ENCODE results near the gene RFT1. TPM values are rescaled to one million over a fixed set of nuclear protein-coding genes. Genes with fewer than 3 reads are reported as not detected.

The RFT1 gene
- total RNA-seq, 5 donors from 2014 or later (not counting 1 experiment from before 2014, with no cell fraction given), result 14.4 to 27.8 (median 26.6) TPM

GRCh38 chr3:53081318-53081717 is 48.9 kb downstream of the RFT1 start:
- H3K27me3 Mint-ChIP-seq, result no peaks in the 10 kb centered on the region
- peaks cover 10% of the 10 kb centered on the region for H3K36me3 Mint-ChIP-seq
- no peak overlapping the region for H3K27ac ChIP-seq (ENCODE audit: low read length)
- H3K27ac Mint-ChIP-seq, result no peak overlapping the region
- H3K9me3 ChIP-seq, result no peaks in the 10 kb centered on the region
- no peak for DNase-seq
- H3K4me1 ChIP-seq (ENCODE audit: control insufficient read depth in 1 of 2, extremely low read depth in 1 of 2, insufficient read depth in 2 of 2, low read length in 2 of 2), result no peaks in the 10 kb centered on the region
- H3K9me3 Mint-ChIP-seq, result no peaks in the 10 kb centered on the region
- H3K4me3 ChIP-seq (ENCODE audit: control insufficient read depth in 1 of 2, extremely low read depth in 1 of 2, low read length in 1 of 2), result no peak overlapping the region
- 83% methylated on average over 1 of the region's 5 CpGs for WGBS (ENCODE audit: insufficient coverage)
- no peaks in the 10 kb centered on the region for H3K27me3 ChIP-seq (replicated peaks in 1 of 2; ENCODE audit: control insufficient read depth in 2 of 2, extremely low read depth in 1 of 2, insufficient read depth in 2 of 2, low read length in 1 of 2)
- peaks cover 0 to 6% of the 10 kb centered on the region in 2 donors for H3K36me3 ChIP-seq (ENCODE audit: control insufficient read depth in 2 of 2, extremely low read depth in 1 of 2, insufficient read depth in 1 of 2, low read length in 1 of 2)
- no peaks in the 10 kb centered on the region for H3K4me1 Mint-ChIP-seq
- POLR2A ChIA-PET, result no interaction called here
- H3K4me3 Mint-ChIP-seq, result no peak overlapping the region
- CTCF ChIA-PET, result no interaction called here
- ATAC-seq (replicated peaks in 1 of 4), result no peak

- Mint-ChIP-seq H3K36me3 (peaks cover 11% of the 10 kb centered on the region), H3K27ac (no peak overlapping the region), H3K9me3 (no peaks in the 10 kb centered on the region), H3K4me1 (no peaks in the 10 kb centered on the region), H3K27me3 (no peaks in the 10 kb centered on the region), H3K4me3 (no peak overlapping the region)
- POLR2A ChIA-PET, result no interaction called here
- CTCF ChIA-PET, result no interaction called here
- DNase-seq (no peak), ATAC-seq (replicated peaks in 1 of 4) (no peak)
- Histone ChIP-seq H3K27me3 (replicated peaks in 1 of 2; ENCODE audit: control insufficient read depth in 2 of 2, extremely low read depth in 1 of 2, insufficient read depth in 2 of 2, low read length in 1 of 2) (no peaks in the 10 kb centered on the region), H3K27ac (ENCODE audit: low read length) (no peak overlapping the region), H3K4me1 (ENCODE audit: control insufficient read depth in 1 of 2, extremely low read depth in 1 of 2, insufficient read depth in 2 of 2, low read length in 2 of 2) (no peaks in the 10 kb centered on the region), H3K9me3 (no peaks in the 10 kb centered on the region), H3K4me3 (ENCODE audit: control insufficient read depth in 1 of 2, extremely low read depth in 1 of 2, low read length in 1 of 2) (no peak overlapping the region), H3K36me3 (ENCODE audit: control insufficient read depth in 2 of 2, extremely low read depth in 1 of 2, insufficient read depth in 1 of 2, low read length in 1 of 2) (peaks cover 0 to 6% of the 10 kb centered on the region in 2 donors)
- WGBS (ENCODE audit: insufficient coverage), result 83% methylated on average over 4 of the region's 7 CpGs
Measured at GRCh38 chr3:53080612-53081205, 49.5 kb downstream of the RFT1 start.

- ATAC-seq (replicated peaks in 1 of 4) (no peak), DNase-seq (no peak)
- Histone ChIP-seq H3K9me3 (no peaks in the 10 kb centered on the region), H3K27ac (ENCODE audit: low read length) (no peak overlapping the region), H3K4me3 (ENCODE audit: control insufficient read depth in 1 of 2, extremely low read depth in 1 of 2, low read length in 1 of 2) (no peak overlapping the region), H3K4me1 (ENCODE audit: control insufficient read depth in 1 of 2, extremely low read depth in 1 of 2, insufficient read depth in 2 of 2, low read length in 2 of 2) (no peaks in the 10 kb centered on the region), H3K36me3 (ENCODE audit: control insufficient read depth in 2 of 2, extremely low read depth in 1 of 2, insufficient read depth in 1 of 2, low read length in 1 of 2) (peaks cover 0 to 6% of the 10 kb centered on the region in 2 donors), H3K27me3 (replicated peaks in 1 of 2; ENCODE audit: control insufficient read depth in 2 of 2, extremely low read depth in 1 of 2, insufficient read depth in 2 of 2, low read length in 1 of 2) (no peaks in the 10 kb centered on the region)
- 100% methylated on average over 8 of the region's 12 CpGs for WGBS (ENCODE audit: insufficient coverage)
- H3K9me3 Mint-ChIP-seq, result no peaks in the 10 kb centered on the region
- ChIA-PET POLR2A (no interaction called here), CTCF (no interaction called here)
- H3K4me3 Mint-ChIP-seq, result no peak overlapping the region
- no peaks in the 10 kb centered on the region for H3K27me3 Mint-ChIP-seq
- H3K36me3 Mint-ChIP-seq, result peaks cover 8% of the 10 kb centered on the region
- H3K27ac Mint-ChIP-seq, result no peak overlapping the region
- H3K4me1 Mint-ChIP-seq, result no peaks in the 10 kb centered on the region
Measured at GRCh38 chr3:53079791-53080555, 50.3 kb downstream of the RFT1 start.

GRCh38 chr3:53079147-53079546 is 51.1 kb downstream of the RFT1 start:
- DNase-seq (no peak), ATAC-seq (replicated peaks in 1 of 4) (no peak)
- Mint-ChIP-seq H3K4me3 (no peak overlapping the region), H3K9me3 (no peaks in the 10 kb centered on the region), H3K27ac (peak overlapping the region in 1 of 2 donors; percentile 48), H3K27me3 (no peaks in the 10 kb centered on the region), H3K4me1 (no peaks in the 10 kb centered on the region), H3K36me3 (peaks cover 8% of the 10 kb centered on the region)
- WGBS (ENCODE audit: insufficient coverage), result 94% methylated on average over 3 of the region's 6 CpGs
- ChIA-PET POLR2A (no interaction called here), CTCF (no interaction called here)
- H3K9me3 ChIP-seq, result no peaks in the 10 kb centered on the region
- H3K4me1 ChIP-seq (ENCODE audit: control insufficient read depth in 1 of 2, extremely low read depth in 1 of 2, insufficient read depth in 2 of 2, low read length in 2 of 2), result no peaks in the 10 kb centered on the region
- peaks cover 0 to 6% of the 10 kb centered on the region in 2 donors for H3K36me3 ChIP-seq (ENCODE audit: control insufficient read depth in 2 of 2, extremely low read depth in 1 of 2, insufficient read depth in 1 of 2, low read length in 1 of 2)
- no peak overlapping the region for H3K4me3 ChIP-seq (ENCODE audit: control insufficient read depth in 1 of 2, extremely low read depth in 1 of 2, low read length in 1 of 2)
- H3K27me3 ChIP-seq (replicated peaks in 1 of 2; ENCODE audit: control insufficient read depth in 2 of 2, extremely low read depth in 1 of 2, insufficient read depth in 2 of 2, low read length in 1 of 2), result no peaks in the 10 kb centered on the region
- H3K27ac ChIP-seq (ENCODE audit: low read length), result no peak overlapping the region

- H3K4me3 ChIP-seq (ENCODE audit: control insufficient read depth in 1 of 2, extremely low read depth in 1 of 2, low read length in 1 of 2), result no peak overlapping the region
- ChIA-PET POLR2A (no interaction called here), CTCF (no interaction called here)
- WGBS (ENCODE audit: insufficient coverage), result 100% methylated on average over 3 of the region's 3 CpGs
- H3K27ac Mint-ChIP-seq, result no peak overlapping the region
- H3K36me3 ChIP-seq (ENCODE audit: control insufficient read depth in 2 of 2, extremely low read depth in 1 of 2, insufficient read depth in 1 of 2, low read length in 1 of 2), result peaks cover 0 to 4% of the 10 kb centered on the region in 2 donors
- no peaks in the 10 kb centered on the region for H3K4me1 Mint-ChIP-seq
- H3K4me3 Mint-ChIP-seq, result no peak overlapping the region
- peaks cover 0 to under 1% of the 10 kb centered on the region in 2 experiments for H3K4me1 ChIP-seq (ENCODE audit: control insufficient read depth in 1 of 2, extremely low read depth in 1 of 2, insufficient read depth in 2 of 2, low read length in 2 of 2)
- H3K27ac ChIP-seq (ENCODE audit: low read length), result no peak overlapping the region
- H3K9me3 ChIP-seq, result no peaks in the 10 kb centered on the region
- DNase-seq (no peak), ATAC-seq (replicated peaks in 1 of 4) (no peak)
- H3K36me3 Mint-ChIP-seq, result peaks cover 8% of the 10 kb centered on the region
- H3K27me3 ChIP-seq (replicated peaks in 1 of 2; ENCODE audit: control insufficient read depth in 2 of 2, extremely low read depth in 1 of 2, insufficient read depth in 2 of 2, low read length in 1 of 2), result no peaks in the 10 kb centered on the region
- H3K27me3 Mint-ChIP-seq, result no peaks in the 10 kb centered on the region
- no peaks in the 10 kb centered on the region for H3K9me3 Mint-ChIP-seq
Measured at GRCh38 chr3:53078656-53079055, 51.6 kb downstream of the RFT1 start.

GRCh38 chr3:53077476-53078220 is 52.6 kb downstream of the RFT1 start:
- H3K27me3 ChIP-seq (replicated peaks in 1 of 2; ENCODE audit: control insufficient read depth in 2 of 2, extremely low read depth in 1 of 2, insufficient read depth in 2 of 2, low read length in 1 of 2), result no peaks in the 10 kb centered on the region
- peaks cover 0 to 4% of the 10 kb centered on the region in 2 donors for H3K36me3 ChIP-seq (ENCODE audit: control insufficient read depth in 2 of 2, extremely low read depth in 1 of 2, insufficient read depth in 1 of 2, low read length in 1 of 2)
- H3K4me3 ChIP-seq (ENCODE audit: control insufficient read depth in 1 of 2, extremely low read depth in 1 of 2, low read length in 1 of 2), result no peak overlapping the region
- Mint-ChIP-seq H3K4me3 (no peak overlapping the region), H3K36me3 (peaks cover 8% of the 10 kb centered on the region), H3K27ac (no peak overlapping the region), H3K27me3 (no peaks in the 10 kb centered on the region), H3K9me3 (no peaks in the 10 kb centered on the region), H3K4me1 (peaks cover 5 to 10% (median 6%) of the 10 kb centered on the region in 3 donors)
- no peak overlapping the region for H3K27ac ChIP-seq (ENCODE audit: low read length)
- ATAC-seq (replicated peaks in 1 of 4) (no peak), DNase-seq (no peak)
- no peaks in the 10 kb centered on the region for H3K9me3 ChIP-seq
- WGBS (ENCODE audit: insufficient coverage), result 95% methylated on average over 8 of the region's 10 CpGs
- ChIA-PET CTCF (no interaction called here), POLR2A (no interaction called here)
- peaks cover 2 to 11% of the 10 kb centered on the region in 2 experiments for H3K4me1 ChIP-seq (ENCODE audit: control insufficient read depth in 1 of 2, extremely low read depth in 1 of 2, insufficient read depth in 2 of 2, low read length in 2 of 2)

Data from T-cell (primary cell).